SU-DHL-6 (cell line): ENCODE measurements around the gene NTN5.

Source experiments
- EZH2phosphoT487 ChIP-seq: fragments of 200-600 bp; sonication (generic), shearing (Covaris generic); conservative IDR thresholded peaks from 2 replicates; pipeline ENCODE4 v1.6.1; 2018; ENCODE audit warnings: mild to moderate bottlenecking, antibody characterized with exemption, low read length, moderate library complexity, mixed read lengths
- TF ChIP-seq, protein P1 (sequence below): fragments of 200-600 bp; sonication (generic); IDR thresholded peaks from one replicate; pipeline ENCODE4 v1.5.1; 2017; ENCODE audit warnings: antibody characterized with exemption, mild to moderate bottlenecking, low read length, moderate library complexity; ENCODE audit not compliant: insufficient read depth, poor library complexity, severe bottlenecking

DNA sequence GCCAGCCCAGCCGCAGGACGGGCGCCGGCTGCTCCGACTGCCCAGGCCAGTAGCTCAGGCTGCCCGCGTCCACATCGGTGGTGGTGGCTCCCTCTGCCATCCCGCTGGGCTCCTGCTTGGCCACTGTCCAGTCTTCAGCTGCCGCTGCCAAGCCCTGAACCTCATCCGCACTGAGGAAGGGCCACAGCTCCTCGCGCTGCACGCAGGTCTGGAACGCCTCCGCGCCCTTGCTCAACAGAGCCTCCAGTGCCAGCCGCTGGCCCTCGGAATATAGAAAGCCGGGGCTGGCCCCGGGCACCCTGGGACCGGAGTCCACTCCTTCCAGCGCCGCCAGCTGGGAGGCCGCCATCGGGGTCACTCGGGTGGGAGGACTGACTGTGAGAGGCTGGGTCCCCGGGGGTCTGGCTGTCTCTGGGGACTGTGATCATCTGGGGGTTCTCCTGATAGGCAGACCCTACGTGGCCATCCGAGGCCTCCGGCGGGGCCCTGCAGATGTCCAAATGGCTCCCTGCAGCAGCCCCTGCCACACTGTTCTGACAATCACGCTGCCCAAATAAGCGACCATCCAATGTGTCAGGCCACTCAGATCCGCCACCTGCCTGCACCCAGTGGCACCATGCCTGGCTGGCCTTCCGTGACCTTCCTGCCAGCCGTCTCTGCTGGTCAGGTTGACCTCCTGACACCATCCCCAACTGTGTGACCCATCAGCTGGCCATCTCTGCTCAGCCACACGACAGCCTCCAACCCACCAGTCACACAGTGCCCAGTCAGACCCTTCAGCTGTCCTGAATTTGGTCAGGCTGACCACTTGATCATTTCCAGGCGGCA is 59.6 kb downstream of the NTN5 start:
- TF ChIP-seq, protein P1, sequence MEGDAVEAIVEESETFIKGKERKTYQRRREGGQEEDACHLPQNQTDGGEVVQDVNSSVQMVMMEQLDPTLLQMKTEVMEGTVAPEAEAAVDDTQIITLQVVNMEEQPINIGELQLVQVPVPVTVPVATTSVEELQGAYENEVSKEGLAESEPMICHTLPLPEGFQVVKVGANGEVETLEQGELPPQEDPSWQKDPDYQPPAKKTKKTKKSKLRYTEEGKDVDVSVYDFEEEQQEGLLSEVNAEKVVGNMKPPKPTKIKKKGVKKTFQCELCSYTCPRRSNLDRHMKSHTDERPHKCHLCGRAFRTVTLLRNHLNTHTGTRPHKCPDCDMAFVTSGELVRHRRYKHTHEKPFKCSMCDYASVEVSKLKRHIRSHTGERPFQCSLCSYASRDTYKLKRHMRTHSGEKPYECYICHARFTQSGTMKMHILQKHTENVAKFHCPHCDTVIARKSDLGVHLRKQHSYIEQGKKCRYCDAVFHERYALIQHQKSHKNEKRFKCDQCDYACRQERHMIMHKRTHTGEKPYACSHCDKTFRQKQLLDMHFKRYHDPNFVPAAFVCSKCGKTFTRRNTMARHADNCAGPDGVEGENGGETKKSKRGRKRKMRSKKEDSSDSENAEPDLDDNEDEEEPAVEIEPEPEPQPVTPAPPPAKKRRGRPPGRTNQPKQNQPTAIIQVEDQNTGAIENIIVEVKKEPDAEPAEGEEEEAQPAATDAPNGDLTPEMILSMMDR = no peak
- no peak for TF ChIP-seq EZH2phosphoT487
